SU-DHL-6 (cell line): ENCODE data around the gene CD79B.

Experiments
- EZH2phosphoT487 ChIP-seq: fragments of 200-600 bp; sonication (generic), shearing (Covaris generic); conservative IDR thresholded peaks from 2 replicates; pipeline ENCODE4 v1.6.1; 2018; ENCODE audit warnings: mild to moderate bottlenecking, antibody characterized with exemption, low read length, moderate library complexity, mixed read lengths
- TF ChIP-seq, protein P1 (sequence below): fragments of 200-600 bp; sonication (generic); IDR thresholded peaks from one replicate; pipeline ENCODE4 v1.5.1; 2017; ENCODE audit warnings: antibody characterized with exemption, mild to moderate bottlenecking, low read length, moderate library complexity; ENCODE audit not compliant: insufficient read depth, poor library complexity, severe bottlenecking

DNA sequence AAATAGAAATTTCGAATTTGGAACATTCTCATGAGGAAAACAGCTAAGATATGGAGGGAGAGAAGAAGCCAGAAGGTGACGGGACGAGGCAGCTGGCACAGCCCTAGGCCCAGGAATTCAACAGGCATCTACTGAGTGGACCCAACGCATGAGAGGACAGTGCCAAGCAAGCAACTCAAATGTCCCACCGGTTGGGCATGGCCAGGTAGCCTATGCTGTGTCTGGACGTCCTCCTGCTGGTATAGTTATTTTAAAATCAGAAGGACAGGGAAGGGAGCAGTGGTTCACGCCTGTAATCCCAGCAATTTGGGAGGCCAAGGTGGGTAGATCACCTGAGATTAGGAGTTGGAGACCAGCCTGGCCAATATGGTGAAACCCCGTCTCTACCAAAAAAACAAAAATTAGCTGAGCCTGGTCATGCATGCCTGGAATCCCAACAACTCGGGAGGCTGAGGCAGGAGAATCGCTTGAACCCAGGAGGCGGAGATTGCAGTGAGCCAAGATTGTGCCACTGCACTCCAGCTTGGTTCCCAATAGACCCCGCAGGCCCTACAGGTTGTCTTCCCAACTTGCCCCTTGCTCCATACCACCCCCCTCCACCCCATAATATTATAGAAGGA is 15.5 kb downstream of the CD79B start:
- TF ChIP-seq, protein P1, sequence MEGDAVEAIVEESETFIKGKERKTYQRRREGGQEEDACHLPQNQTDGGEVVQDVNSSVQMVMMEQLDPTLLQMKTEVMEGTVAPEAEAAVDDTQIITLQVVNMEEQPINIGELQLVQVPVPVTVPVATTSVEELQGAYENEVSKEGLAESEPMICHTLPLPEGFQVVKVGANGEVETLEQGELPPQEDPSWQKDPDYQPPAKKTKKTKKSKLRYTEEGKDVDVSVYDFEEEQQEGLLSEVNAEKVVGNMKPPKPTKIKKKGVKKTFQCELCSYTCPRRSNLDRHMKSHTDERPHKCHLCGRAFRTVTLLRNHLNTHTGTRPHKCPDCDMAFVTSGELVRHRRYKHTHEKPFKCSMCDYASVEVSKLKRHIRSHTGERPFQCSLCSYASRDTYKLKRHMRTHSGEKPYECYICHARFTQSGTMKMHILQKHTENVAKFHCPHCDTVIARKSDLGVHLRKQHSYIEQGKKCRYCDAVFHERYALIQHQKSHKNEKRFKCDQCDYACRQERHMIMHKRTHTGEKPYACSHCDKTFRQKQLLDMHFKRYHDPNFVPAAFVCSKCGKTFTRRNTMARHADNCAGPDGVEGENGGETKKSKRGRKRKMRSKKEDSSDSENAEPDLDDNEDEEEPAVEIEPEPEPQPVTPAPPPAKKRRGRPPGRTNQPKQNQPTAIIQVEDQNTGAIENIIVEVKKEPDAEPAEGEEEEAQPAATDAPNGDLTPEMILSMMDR, result no peak
- TF ChIP-seq EZH2phosphoT487, result no peak
